ENCODE data around the gene ST8SIA4. TPM values are rescaled to one million over a fixed set of nuclear protein-coding genes. Genes with fewer than 3 reads are reported as not detected.

Gene ST8SIA4
- total RNA-seq, 1 experiment from 2014 or later: not detected

DNA sequence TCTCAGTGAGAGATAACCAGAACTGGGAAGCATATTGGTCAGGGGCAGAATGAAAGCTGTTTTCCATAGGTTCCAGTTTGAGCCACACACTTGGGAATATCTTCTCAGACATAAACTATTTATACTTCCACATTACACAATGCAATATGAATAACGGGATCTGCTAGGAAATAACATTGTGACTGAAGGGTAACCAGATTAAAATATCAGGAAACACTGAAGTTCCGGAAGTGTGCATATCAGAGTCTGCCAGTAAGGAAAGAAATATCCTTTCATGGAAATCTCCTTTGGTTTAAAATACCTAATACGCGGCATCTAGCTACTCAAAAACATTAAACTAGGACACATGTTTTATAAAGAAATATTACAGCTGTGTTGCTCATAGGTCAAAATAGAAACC, 56.3 kb downstream of the ST8SIA4 start:
- Histone ChIP-seq H2BK12ac (ENCODE audit: insufficient read length, low read depth, low read length) (no peak overlapping the region), H2BK20ac (ENCODE audit: low read depth, low read length, poor library complexity, severe bottlenecking) (no peak overlapping the region), H3K14ac (ENCODE audit: insufficient read depth, low read length) (no peak overlapping the region), H2BK15ac (ENCODE audit: low read depth, low read length) (no peak overlapping the region), H3K4ac (ENCODE audit: low read depth, low read length) (no peak overlapping the region), H3K27me3 (ENCODE audit: insufficient read depth, low read length) (no peaks in the 10 kb centered on the region), H4K91ac (ENCODE audit: insufficient read length, low read depth, low read length) (no peak overlapping the region), H3K79me2 (ENCODE audit: insufficient read depth, low read length) (no peaks in the 10 kb centered on the region), H2BK120ac (ENCODE audit: low read depth, low read length, poor library complexity, severe bottlenecking) (no peak overlapping the region), H4K8ac (replicated peaks; ENCODE audit: insufficient read length, low read depth, low read length) (no peak overlapping the region), H3K4me1 (ENCODE audit: insufficient read depth, low read length) (no peaks in the 10 kb centered on the region; the same call in 1 of the 2 replicates), H4K20me1 (ENCODE audit: control insufficient read depth, insufficient read depth, insufficient read length) (no peaks in the 10 kb centered on the region), H3K27ac (ENCODE audit: insufficient read length, low read depth, low read length) (no peak overlapping the region), H3K79me1 (ENCODE audit: insufficient read depth, low read depth, low read length, poor library complexity, severe bottlenecking) (no peaks in the 10 kb centered on the region), H4K5ac (ENCODE audit: insufficient read length, low read depth, low read length) (no peak overlapping the region), H3K23ac (ENCODE audit: insufficient read length, low read depth, low read length) (no peak overlapping the region), H2AFZ (ENCODE audit: low read length) (no peak overlapping the region), H3K18ac (ENCODE audit: insufficient read length, low read depth, low read length) (no peak overlapping the region), H3K4me2 (ENCODE audit: insufficient read depth, insufficient read length, low read length) (no peak overlapping the region), H3T11ph (ENCODE audit: low read length) (no peak overlapping the region), H2AK5ac (ENCODE audit: insufficient read length, low read length) (no peak overlapping the region), H3K56ac (ENCODE audit: insufficient read length, low read depth, low read length) (no peak overlapping the region), H2BK5ac (ENCODE audit: insufficient read length, low read length) (no peak overlapping the region), H3K23me2 (ENCODE audit: insufficient read length, low read depth, low read length, poor library complexity, severe bottlenecking) (no peaks in the 10 kb centered on the region), H3K9me3 (ENCODE audit: control insufficient read depth, low read depth, low read length) (no peaks in the 10 kb centered on the region), H3K9ac (ENCODE audit: extremely low read depth, insufficient read length, low read length) (no peak overlapping the region)
- Mint-ChIP-seq H3K27ac (no peak overlapping the region), H3K9me3 (no peaks in the 10 kb centered on the region), H3K4me1 (peaks cover under 1% of the 10 kb centered on the region in 2 experiments), H3K36me3 (ENCODE audit: insufficient read depth in 1 of 3, low read depth in 3 of 3) (no peaks in the 10 kb centered on the region), H3K27me3 (ENCODE audit: low read depth) (no peaks in the 10 kb centered on the region), H3K4me3 (no peak overlapping the region)
- WGBS (ENCODE audit: extremely low coverage, insufficient read length, low lambda C conversion rate): no CpG with 5 or more reads among the region's 4 CpGs
- TF ChIP-seq, protein P1, sequence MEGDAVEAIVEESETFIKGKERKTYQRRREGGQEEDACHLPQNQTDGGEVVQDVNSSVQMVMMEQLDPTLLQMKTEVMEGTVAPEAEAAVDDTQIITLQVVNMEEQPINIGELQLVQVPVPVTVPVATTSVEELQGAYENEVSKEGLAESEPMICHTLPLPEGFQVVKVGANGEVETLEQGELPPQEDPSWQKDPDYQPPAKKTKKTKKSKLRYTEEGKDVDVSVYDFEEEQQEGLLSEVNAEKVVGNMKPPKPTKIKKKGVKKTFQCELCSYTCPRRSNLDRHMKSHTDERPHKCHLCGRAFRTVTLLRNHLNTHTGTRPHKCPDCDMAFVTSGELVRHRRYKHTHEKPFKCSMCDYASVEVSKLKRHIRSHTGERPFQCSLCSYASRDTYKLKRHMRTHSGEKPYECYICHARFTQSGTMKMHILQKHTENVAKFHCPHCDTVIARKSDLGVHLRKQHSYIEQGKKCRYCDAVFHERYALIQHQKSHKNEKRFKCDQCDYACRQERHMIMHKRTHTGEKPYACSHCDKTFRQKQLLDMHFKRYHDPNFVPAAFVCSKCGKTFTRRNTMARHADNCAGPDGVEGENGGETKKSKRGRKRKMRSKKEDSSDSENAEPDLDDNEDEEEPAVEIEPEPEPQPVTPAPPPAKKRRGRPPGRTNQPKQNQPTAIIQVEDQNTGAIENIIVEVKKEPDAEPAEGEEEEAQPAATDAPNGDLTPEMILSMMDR (conservative IDR thresholded peaks at IDR 0.05): no peak
- no peak for DNase-seq
